Stromal cell of bone marrow (primary cell): ENCODE measurements around the gene MRPS12.

Experiments used
- DNase-seq: peaks from one replicate; pipeline ENCODE4 v3.0.0-alpha.2; 2012; ENCODE audit warnings: low read depth

Gene MRPS12

GRCh38 chr19:38911388-38912001 is 19.2 kb upstream of the MRPS12 start:
- no peak for DNase-seq

GRCh38 chr19:38912600-38913514 is 17.9 kb upstream of the MRPS12 start:
- DNase-seq, result no peak

GRCh38 chr19:38913958-38914357 is 16.8 kb upstream of the MRPS12 start:
- DNase-seq, result no peak

GRCh38 chr19:38915329-38916321 is 15.1 kb upstream of the MRPS12 start:
- DNase-seq, result no peak

GRCh38 chr19:38917516-38917915 is 13.2 kb upstream of the MRPS12 start:
- DNase-seq, result no peak

GRCh38 chr19:38917921-38918491 is 12.7 kb upstream of the MRPS12 start:
- no peak for DNase-seq

- DNase-seq, result no peak
These were observed 12.2 kb upstream of the MRPS12 start for GRCh38 chr19:38918526-38918925.

GRCh38 chr19:38919837-38920601 is 10.7 kb upstream of the MRPS12 start:
- DNase-seq, result no peak

- DNase-seq, result no peak
These were observed 9.9 kb upstream of the MRPS12 start for GRCh38 chr19:38920602-38921419.

- no peak for DNase-seq
These were observed 9.1 kb upstream of the MRPS12 start for GRCh38 chr19:38921420-38922274.

GRCh38 chr19:38922482-38922881 is 8.3 kb upstream of the MRPS12 start:
- DNase-seq, result no peak

GRCh38 chr19:38924388-38924787 is 6.4 kb upstream of the MRPS12 start:
- no peak for DNase-seq

GRCh38 chr19:38928391-38929001 is 2.2 kb upstream of the MRPS12 start:
- DNase-seq, result no peak

GRCh38 chr19:38929929-38930775 is 592 bp upstream of the MRPS12 start, which contains the start of gene SARS2:
Gene SARS2 (minus strand): TSS chr19:38930763. CDS start chr19:38930736, 27 bp downstream.
- peak; percentile 77 for DNase-seq

GRCh38 chr19:38931521-38931793 is 713 bp downstream of the MRPS12 start:
- DNase-seq, result no peak

- no peak for DNase-seq
These were observed 1.9 kb downstream of the MRPS12 start for GRCh38 chr19:38932425-38933179.

GRCh38 chr19:38933544-38933943 is 2.8 kb downstream of the MRPS12 start:
- no peak for DNase-seq
